Muscle of leg (tissue), 11 donors: ENCODE results near the gene LCORL. TPM values are rescaled to one million over a fixed set of nuclear protein-coding genes. Genes with fewer than 3 reads are reported as not detected.
"Not testable (repeated sequence)": the region's sequence is repeated elsewhere in the genome, so short reads cannot be mapped to it uniquely, and the experiment has no call there.

ENCODE experiments used
- DNase-seq: peaks from one replicate; pipeline ENCODE4 v3.0.0; 2013
- H3K27ac ChIP-seq: one replicate; pipeline ENCODE4 v1.5.1; 2013; ENCODE audit warnings: mild to moderate bottlenecking, low read length, control low read depth
- H3K27me3 ChIP-seq: one replicate; pipeline ENCODE4 v1.6.1; 2013; ENCODE audit warnings: low read length; ENCODE audit not compliant: control insufficient read depth, insufficient read depth
- H3K36me3 ChIP-seq: one replicate; pipeline ENCODE4 v1.6.1; 2013; ENCODE audit warnings: low read length; ENCODE audit not compliant: control insufficient read depth, insufficient read depth
- H3K4me1 ChIP-seq: one replicate; pipeline ENCODE4 v1.6.1; 2013; ENCODE audit warnings: low read length; ENCODE audit not compliant: control insufficient read depth, insufficient read depth
- H3K4me3 ChIP-seq: one replicate; pipeline ENCODE4 v1.5.1; 2013; ENCODE audit warnings: low read length, control low read depth
- H3K9me3 ChIP-seq: replicated peaks from 2 replicates; pipeline ENCODE4 v1.6.1; 2013; ENCODE audit warnings: low read depth, low read length; ENCODE audit not compliant: control insufficient read depth
- WGBS: methylation state at CpG from one replicate; pipeline ENCODE4 v1.1.5; 2013; ENCODE audit warnings: missing lambda C conversion rate; ENCODE audit not compliant: insufficient coverage; 5-methylcytosine and 5-hydroxymethylcytosine counted together
- polyA plus RNA-seq, 8 donors: library from polyadenylated mRNA; unstranded; fragments of 120-200 nt; gene quantifications; one replicate each; pipeline versions ENCODE4 v1.2.1 to v1.2.3, GENCODE V29; 2013; ENCODE audit warnings: inconsistent platforms in 1 of 8, low replicate concordance in 1 of 8; ENCODE audit not compliant: insufficient read length in 8 of 8, insufficient read depth in 1 of 8
- total RNA-seq: library from RNA; stranded (reverse); fragments of 120-200 nt; gene quantifications from one replicate; pipeline ENCODE4 v1.2.4, GENCODE V29; 2013

LCORL gene
- total and polyA plus RNA-seq, 9 donors = 9.4 to 16.4 (median 10.5) TPM

- no peak overlapping the region for H3K4me3 ChIP-seq
- H3K36me3 ChIP-seq = no peaks in the 10 kb centered on the region
- WGBS = 100% methylated on average over 2 of the region's 2 CpGs
- H3K9me3 ChIP-seq = no peaks in the 10 kb centered on the region
- H3K4me1 ChIP-seq = no peaks in the 10 kb centered on the region
- H3K27ac ChIP-seq = no peak overlapping the region
- DNase-seq = no peak
- no peaks in the 10 kb centered on the region for H3K27me3 ChIP-seq
These were observed 152.2 kb downstream of the LCORL start for GRCh38 chr4:17869327-17869726.

GRCh38 chr4:17867276-17867675, 154.3 kb downstream of the LCORL start:
- no peak for DNase-seq
- no CpG with 5 or more reads among the region's 3 CpGs for WGBS
- peaks cover 3% of the 10 kb centered on the region for H3K36me3 ChIP-seq

GRCh38 chr4:17866810-17867209, 154.7 kb downstream of the LCORL start:
- Histone ChIP-seq H3K4me1 (no peaks in the 10 kb centered on the region), H3K27ac (no peak overlapping the region), H3K27me3 (no peaks in the 10 kb centered on the region), H3K4me3 (no peak overlapping the region), H3K9me3 (peaks cover 3% of the 10 kb centered on the region), H3K36me3 (peaks cover 3% of the 10 kb centered on the region)
- peak; percentile 4 for DNase-seq
- WGBS = no CpG with 5 or more reads among the region's 2 CpGs

More at GRCh38 chr4:17867276-17867675, 154.3 kb downstream of the LCORL start:
- Histone ChIP-seq H3K27me3 (no peaks in the 10 kb centered on the region), H3K4me3 (no peak overlapping the region), H3K27ac (no peak overlapping the region), H3K4me1 (no peaks in the 10 kb centered on the region), H3K9me3 (peaks cover 3% of the 10 kb centered on the region)

DNA sequence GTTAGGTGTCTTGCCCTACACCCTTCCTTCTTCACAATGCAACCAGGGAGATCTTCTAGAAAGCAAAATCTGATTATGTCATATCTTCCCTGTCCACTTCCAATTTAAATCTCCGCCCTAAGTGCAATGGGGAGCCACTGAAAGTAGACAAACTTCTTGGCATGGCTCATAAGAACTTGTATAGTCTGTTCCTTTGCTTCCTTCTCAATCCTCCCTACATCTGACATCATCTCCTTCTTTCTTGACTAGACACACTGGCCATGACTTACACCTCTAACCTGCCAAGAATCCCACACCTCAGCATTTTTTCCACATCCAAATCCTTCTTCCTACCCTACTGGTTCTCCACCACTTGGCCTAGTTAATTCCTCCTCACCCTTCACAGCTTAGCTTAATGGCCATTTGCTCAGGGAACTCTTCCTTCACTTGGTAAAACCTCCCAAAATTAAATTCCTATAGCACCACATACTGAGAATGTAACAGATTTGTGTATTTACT, 155.6 kb downstream of the LCORL start:
- H3K27ac ChIP-seq = no peak overlapping the region
- H3K9me3 ChIP-seq = peaks cover 3% of the 10 kb centered on the region
- no peak for DNase-seq
- no peaks in the 10 kb centered on the region for H3K4me1 ChIP-seq
- H3K27me3 ChIP-seq = no peaks in the 10 kb centered on the region
- H3K36me3 ChIP-seq = peaks cover 3% of the 10 kb centered on the region
- 89% methylated on average over 1 of the region's 1 CpG for WGBS
- H3K4me3 ChIP-seq = no peak overlapping the region

GRCh38 chr4:17861906-17862305, 159.6 kb downstream of the LCORL start:
- not testable (repeated sequence) for H3K4me1 ChIP-seq, H3K27ac ChIP-seq, H3K4me3 ChIP-seq, H3K36me3 ChIP-seq, H3K27me3 ChIP-seq, H3K9me3 ChIP-seq, DNase-seq

DNA sequence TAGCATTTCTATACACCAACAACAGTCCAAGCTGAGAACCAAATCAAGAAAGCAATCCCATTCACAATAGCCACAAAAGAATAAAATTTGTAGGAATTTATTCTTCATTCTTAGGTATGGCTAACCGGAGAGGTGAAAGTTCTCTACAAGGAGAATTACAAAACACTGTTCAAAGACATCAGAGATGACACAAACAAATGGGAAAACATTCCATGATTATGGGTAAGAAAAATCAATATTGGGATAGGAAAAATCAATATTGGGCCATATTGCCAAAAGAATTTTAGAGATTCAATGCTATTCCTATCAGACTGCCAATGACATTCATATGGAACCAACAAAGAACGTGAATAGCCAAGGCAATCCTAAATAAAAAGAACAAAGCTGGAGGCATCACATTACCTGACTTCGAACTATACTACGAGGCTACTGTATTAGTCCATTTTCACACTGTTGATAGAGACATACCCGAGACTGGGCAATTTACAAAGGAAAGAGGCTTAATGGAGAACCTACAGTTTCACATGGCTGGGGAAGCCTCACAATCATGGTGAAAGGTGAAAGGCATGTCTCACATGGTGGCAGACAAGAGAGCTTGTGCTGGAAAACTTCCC, 161.7 kb downstream of the LCORL start:
- WGBS = no CpG with 5 or more reads among the region's 5 CpGs
- no peak for DNase-seq

GRCh38 chr4:17854036-17854435, 167.5 kb downstream of the LCORL start:
- no peaks in the 10 kb centered on the region for H3K36me3 ChIP-seq
- 100% methylated on average over 1 of the region's 3 CpGs for WGBS
- no peaks in the 10 kb centered on the region for H3K4me1 ChIP-seq
- H3K27me3 ChIP-seq = no peaks in the 10 kb centered on the region
- no peak overlapping the region for H3K27ac ChIP-seq
- H3K4me3 ChIP-seq = no peak overlapping the region
- DNase-seq = no peak
- H3K9me3 ChIP-seq = no peaks in the 10 kb centered on the region

More for the DNA sequence above, 161.7 kb downstream of the LCORL start:
- no peak overlapping the region for H3K27ac ChIP-seq
- H3K4me3 ChIP-seq = no peak overlapping the region
- peaks cover 3% of the 10 kb centered on the region for H3K36me3 ChIP-seq
- H3K4me1 ChIP-seq = no peaks in the 10 kb centered on the region
- no peaks in the 10 kb centered on the region for H3K27me3 ChIP-seq
- peaks cover 3% of the 10 kb centered on the region for H3K9me3 ChIP-seq

DNA sequence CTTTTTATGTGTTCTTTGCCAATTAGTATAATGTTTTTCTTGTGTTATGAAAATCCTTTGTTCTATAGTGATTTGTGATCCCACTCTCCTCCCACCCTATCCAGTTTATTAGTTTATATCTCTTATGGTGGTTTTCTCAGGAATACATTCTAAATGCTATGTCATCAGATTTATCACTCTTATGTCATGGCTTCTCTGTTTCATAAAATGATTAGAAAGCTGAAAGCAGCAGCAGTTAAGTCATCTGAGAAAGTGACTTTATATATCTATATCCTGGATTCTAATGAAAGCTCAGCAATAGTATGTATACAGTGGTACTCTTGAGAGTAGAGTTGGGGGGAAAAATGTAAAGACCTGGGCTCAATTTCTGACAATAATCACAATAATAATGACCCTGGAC, 169.6 kb downstream of the LCORL start:
- Histone ChIP-seq H3K36me3 (no peaks in the 10 kb centered on the region), H3K9me3 (no peaks in the 10 kb centered on the region), H3K27ac (no peak overlapping the region), H3K4me3 (no peak overlapping the region), H3K27me3 (no peaks in the 10 kb centered on the region), H3K4me1 (no peaks in the 10 kb centered on the region)
- DNase-seq = no peak

DNA sequence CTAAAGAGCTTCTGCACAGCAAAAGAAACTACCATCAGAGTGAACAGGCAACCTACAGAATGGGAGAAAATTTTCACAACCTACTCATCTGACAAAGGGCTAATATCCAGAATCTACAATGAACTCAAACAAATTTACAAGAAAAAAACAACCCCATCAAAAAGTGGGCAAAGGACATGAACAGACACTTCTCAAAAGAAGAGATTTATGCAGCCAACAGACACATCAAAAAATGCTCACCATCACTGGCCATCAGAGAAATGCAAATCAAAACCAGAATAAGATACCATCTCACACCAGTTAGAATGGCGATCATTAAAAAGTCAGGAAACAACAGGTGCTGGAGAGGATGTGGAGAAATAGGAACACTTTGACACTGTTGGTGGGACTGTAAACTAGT, 171.3 kb downstream of the LCORL start:
- not testable (repeated sequence) for H3K9me3 ChIP-seq, DNase-seq, H3K36me3 ChIP-seq, H3K4me3 ChIP-seq, H3K27me3 ChIP-seq, H3K27ac ChIP-seq, H3K4me1 ChIP-seq
- WGBS = no CpG with 5 or more reads among the region's 1 CpG

DNA sequence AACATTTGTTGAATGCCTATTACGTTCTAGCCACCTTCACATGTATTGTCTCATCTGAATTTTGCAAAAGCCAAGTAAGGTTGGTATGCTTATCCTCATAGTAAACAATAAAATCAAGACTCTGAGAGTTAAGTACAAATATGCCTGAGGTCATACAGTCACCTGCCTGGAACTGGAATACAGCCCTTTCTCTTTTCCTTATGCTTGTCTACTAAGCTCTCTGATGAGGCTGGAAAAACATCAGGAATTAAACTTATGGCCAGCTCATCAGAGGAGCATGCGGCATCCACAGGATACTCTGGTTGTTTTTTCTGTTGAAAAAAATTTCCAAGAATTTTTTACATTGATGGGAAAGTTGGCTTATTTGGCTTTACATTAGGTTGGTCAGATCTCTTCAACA, 175.3 kb downstream of the LCORL start:
- peak; percentile 3 for DNase-seq
- H3K4me1 ChIP-seq = no peaks in the 10 kb centered on the region
- H3K36me3 ChIP-seq = peaks cover 3% of the 10 kb centered on the region
- no peaks in the 10 kb centered on the region for H3K9me3 ChIP-seq
- no peak overlapping the region for H3K4me3 ChIP-seq
- H3K27ac ChIP-seq = no peak overlapping the region
- no CpG with 5 or more reads among the region's 2 CpGs for WGBS
- H3K27me3 ChIP-seq = no peaks in the 10 kb centered on the region
